Activated CD4-positive, CD25-positive, alpha-beta regulatory T cell (primary cell): ENCODE measurements around the gene MKRN1.
A peak's percentile ranks its signal among the peaks of the same experiment; 100 is the strongest.
"Not testable (repeated sequence)": the region's sequence is repeated elsewhere in the genome, so short reads cannot be mapped to it uniquely, and the experiment has no call there.

Source experiments
- DNase-seq, 4 experiments: peaks; one replicate each; lab custom pipeline; 2025; lab: John Stamatoyannopoulos, UW

Gene MKRN1

DNA sequence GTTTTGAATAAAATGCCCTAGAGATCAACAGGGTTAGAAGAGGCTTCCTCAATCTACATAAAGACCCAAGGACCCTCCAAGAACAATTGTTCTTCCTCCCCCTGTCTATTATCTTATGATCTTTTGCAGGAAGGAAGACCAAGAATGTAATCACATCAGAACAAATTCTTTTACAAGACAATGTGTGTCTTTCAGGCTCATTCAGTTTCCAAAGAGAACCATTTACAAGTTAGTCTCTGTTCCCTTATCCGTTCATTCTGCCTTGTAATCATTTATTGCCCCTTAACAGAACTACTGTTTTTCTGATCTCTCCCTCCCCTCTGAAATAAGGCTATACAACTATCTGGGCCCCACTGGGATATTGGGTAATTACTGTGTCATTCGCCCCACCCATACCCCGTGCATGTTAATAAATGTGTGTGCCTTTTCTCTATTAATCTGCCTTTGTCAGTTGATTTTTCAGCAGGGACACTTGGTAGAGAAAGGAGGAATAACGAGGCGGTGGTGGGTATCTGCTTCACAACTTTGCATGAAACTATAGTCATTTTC lies 5.7 kb upstream of the MKRN1 start:
- DNase-seq = no peak

DNA sequence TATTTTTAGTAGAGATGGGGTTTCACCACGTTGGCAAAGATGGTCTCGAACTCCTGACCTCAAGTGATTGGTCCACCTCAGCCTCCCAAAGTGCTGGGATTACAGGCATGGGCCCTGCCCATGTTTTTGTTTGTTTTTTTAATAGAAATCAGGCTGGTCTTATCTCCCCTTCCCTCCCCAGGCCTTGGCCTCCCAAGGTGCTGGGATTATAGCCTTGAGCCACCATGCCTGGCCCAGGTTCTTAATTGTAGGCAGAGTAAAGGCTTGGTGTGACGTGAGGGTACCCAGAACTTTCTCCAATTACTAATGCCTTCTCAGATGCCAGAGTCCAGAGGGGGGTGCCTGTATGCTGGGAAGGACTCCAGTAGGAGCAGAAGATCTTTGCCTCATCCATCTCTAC lies 5.2 kb upstream of the MKRN1 start:
- DNase-seq = no peak

DNA sequence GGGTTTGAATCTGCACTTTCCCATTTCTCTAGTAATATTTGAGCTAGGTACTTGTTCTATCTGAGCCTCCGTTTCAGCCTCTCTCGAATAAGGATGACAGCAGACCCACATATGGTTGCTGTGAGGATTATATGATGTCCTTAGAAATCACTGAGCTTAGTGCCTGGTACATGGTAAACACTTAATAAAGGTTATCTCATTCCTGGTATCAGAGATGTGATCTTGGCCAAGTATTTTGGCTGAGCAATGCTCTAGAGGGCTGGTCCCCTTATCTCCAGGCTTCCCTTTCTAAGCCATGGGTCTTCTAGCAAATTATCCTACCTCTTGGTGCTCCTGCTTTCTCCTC lies 407 bp upstream of the MKRN1 start:
- no peak for DNase-seq

DNA sequence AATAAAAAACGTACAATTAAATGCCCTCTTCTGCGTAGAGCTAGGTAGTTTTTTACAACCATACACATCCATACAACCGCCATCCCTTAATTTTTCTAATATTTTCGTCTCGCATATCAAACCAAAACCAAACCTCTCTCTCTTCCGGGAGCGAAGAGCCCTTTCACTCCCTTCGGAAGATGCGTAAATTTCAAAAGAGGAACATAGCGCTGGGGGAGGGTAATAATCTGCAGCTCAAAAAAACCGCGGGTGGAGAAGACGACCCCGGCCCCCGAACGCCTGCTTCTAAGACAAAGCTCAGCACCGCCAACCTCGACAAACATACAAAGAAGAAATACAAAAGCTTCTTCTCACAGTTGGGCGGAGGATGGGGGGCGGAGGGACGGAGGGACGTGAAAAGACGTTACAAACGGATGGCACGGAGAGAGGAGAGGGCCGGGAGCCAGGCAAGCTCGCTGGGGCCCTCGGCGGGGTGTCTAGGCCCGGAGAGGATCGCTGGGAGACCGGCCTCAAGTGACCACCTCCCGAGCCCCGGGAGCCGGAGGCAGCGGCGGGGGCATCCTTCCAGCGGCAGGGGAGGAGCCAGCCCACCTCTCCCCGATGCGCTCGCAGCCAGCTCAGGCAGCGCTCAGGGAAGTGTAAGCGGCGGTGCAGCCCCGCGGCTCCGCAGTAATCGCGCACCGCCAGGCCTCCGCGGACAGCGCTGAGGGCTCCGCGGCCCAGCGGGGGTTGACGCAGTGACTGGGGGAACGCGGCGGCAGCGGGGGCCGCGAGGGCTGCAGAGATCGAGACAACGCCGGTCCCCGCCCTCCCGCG lies 851 bp downstream of the MKRN1 start:
- peak in 3 of 4 experiments; percentile 22 to 44 (median 34) for DNase-seq

DNA sequence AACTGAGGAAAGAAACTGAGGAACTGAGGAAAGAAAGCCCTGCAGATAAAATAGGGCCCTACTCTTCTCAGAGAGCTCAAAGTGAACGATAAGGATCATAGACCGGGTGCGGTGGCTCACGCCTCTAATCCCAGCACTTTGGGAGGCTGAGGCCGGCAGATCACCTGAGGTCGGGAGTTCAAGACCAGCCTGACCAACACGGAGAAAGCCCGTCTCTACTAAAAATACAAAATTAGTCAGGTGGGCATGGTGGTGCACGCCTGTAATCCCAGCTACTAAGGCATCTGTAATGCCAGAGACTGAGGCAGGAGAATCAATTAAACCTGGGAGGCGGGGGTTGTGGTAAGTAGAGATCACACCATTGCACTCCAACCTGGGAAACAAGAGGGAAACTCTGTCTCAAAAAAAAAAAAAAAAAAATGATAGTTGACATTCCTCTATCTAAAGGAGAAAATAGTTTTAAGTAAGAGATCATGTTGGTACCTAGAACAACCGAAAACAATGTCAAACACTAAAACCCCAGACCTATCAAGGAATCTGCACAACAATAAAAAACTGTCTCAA lies 2.5 kb downstream of the MKRN1 start:
- DNase-seq = no peak

DNA sequence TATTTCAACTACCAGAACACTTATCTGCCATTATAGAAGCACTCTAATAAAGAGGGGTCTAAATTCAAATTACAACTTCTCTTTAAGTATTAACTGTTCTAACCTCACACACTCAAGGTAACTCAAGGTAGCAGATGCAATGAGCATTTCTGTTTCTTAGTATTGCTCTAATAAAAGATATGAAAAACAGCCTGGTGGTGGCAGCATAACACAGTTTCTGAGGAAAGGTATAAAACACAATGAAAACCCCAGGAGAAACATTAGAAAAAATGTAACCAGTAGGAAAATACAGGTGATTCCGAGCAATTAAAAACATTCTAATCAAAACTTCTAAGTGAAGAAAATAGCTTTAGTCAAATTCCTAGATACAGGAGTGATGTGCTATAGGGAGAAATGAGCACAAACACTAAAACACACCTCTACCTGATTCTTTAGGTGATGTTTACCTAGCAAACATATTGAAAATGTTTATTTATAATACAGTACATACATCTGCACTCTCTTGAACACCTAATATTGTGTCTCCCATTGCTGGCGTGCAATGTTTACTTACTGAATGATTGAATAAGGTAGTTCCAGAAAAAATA lies 3.5 kb downstream of the MKRN1 start:
- DNase-seq = peak in 3 of 4 experiments; percentile 3 to 13 (median 11)

DNA sequence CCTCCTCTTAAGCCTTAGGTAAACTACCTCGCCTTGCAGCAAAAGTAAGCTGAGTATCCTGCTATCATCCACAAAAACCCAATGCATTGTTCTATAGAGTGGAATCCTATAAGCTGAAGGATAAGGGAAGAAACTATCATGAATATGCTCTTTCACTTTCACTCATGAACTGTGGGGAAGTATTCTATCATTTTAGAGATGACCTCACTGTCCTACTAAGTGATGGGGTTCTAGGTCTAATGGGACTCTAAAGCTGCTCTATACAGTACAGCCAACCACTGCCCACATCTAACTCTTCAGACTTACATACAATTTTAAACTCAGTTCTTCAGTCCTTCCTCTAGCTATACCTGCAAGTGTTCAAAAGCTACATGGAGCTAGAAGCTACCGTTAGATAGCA lies 16.2 kb downstream of the MKRN1 start:
- DNase-seq = no peak

DNA sequence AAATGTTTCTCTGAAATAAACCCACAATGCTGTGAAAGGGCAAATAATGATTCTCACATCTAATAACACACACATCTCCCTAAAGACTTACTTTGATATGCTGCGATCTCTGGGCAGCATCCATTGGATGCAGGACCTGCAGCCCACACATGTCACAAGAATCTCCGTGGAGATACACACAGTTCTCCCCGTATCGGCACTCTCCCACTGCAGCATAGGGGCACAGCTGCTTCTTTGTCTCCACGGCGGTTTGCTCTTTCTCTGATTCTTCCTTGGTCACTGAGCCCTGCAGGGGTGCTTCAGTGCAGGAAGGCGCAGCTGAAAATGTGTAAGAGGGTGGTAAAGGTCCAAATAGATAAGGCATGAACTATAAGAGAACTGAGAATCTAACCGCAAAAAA lies 20.4 kb downstream of the MKRN1 start:
- DNase-seq = no peak

DNA sequence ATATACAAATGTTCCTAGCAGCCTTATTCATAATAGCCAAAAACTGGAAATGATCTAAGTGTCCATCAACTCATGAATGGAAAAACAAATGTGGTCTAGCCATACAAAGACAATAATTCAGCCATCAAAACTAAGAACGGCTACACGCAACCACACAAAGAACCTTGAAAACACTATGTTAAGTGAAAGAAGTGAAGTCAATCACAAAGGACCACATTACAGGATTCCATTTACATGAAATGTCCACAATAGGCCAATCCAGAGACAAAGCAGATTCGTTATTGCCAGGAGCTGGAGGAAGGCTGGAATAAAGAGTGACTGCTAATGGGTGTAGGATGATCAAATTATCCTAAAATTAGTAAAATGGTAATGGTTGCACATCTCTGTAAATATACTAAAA lies 21.1 kb downstream of the MKRN1 start:
- DNase-seq = no peak

DNA sequence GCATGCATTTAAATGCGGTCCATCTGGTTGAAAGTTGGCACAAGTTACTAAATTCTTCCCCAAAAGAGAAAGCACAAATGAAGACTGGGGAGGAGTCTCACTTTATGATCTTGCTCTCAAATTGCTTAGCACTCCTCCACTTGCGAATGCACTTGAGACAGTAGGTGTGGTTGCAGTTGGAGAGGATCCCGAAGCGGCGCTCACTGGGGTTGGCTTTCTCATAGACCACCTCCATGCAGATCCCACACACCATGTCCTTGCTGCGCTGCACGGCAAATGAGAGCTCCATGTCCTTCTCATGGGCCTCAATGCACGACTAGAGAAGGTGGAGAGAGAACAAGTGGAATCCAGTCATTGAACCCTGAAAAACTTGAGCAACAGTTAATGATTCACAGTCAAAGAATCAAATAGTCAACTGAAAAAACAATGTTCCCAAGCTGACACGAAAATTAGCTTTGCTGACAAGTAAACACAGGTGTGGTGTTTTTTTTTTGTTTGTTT lies 22.7 kb downstream of the MKRN1 start:
- no peak for DNase-seq

DNA sequence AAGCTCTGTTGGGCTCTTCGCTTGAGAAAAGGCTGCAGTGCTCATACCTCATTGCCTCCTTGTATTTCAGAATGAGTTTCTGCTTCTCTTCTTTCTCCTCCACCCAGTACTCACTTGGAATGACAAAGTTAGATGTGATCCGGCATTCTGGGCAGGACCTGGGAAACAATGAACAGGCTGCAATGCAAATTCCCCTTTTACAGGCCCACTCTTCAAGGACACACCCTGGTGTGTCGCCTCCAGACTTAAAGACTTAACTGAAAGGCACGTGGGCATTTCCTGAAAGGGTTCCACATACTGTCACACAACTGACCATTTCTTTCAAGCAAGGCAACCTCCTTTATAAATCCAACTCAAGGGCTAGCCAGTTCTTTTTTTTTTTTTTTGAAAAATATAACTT lies 23.6 kb downstream of the MKRN1 start:
- DNase-seq = no peak

DNA sequence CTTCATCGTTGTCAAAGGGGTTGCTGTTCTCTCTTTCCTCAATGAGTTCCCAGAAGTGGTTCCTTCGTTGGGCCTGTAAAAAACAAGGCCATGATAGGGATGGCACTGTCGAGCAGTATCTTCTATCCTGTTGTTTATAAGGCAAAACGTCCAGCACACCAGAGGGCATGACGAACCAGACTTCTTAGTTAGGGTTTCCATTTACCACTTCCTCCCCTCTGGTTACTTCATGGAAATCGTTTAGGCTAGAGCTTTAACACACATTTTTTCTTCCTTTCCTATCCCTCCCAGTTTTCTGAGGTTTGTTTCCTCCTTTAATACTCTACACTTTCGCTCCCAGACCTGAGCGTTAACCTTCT lies 24.7 kb downstream of the MKRN1 start:
- no peak for DNase-seq

DNA sequence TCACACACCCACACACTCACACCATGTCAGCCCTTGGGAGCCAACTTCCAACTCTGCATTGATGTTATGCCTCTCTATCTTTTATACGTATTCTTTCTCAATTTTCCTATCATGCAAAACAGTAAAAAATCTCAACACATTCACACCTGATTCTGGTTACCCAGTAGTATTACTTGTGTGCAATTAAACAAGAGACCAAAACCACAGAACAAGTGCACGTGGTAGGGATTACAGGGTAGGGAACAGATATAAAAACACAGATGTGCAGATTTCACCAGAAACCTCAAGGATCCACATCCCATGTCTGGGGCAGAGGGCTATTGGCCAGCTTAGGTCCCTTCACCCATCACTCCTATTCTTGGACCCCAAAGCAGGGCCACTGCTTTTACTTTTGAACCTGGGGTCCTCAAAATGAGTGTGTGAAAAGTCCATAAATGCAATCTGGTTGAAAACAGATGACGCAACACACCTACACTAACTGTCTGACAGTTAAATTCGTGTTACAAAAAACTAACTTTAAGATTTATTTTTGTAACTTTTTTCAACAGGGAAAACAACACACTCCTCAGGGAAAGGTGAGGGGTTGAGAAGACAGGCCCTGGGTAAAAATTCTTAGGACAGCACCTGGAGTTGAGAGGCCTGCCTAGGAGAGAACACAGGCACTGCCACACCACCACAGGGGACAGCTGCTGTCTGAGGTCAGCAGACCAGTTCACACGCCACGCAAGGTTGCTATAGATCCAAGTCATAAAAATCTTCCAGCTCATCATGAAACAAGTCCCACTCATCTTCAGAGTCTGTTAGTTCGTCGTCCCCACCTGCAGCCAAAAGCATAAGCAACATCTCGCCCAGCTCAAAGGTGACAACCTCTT lies 25.3 kb downstream of the MKRN1 start:
- not testable (repeated sequence) for DNase-seq

DNA sequence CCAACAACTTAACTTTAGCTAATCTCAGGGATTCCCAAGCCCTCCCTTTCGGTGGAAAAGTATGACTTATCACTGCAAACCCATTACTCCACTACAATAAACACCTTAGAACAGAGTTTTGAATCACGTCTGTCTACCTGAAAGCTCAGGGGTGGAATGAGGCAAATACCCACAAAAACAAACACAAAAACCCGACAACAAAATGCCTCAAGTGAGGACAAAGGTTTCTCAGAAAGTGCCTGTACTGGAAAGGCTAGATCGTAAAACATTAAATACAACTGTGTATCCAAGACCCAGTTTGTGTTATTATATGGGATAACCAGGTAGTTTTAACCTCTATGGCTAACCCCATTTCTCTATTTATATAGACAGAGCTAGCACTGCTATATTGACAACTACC lies 26.0 kb downstream of the MKRN1 start:
- no peak for DNase-seq

DNA sequence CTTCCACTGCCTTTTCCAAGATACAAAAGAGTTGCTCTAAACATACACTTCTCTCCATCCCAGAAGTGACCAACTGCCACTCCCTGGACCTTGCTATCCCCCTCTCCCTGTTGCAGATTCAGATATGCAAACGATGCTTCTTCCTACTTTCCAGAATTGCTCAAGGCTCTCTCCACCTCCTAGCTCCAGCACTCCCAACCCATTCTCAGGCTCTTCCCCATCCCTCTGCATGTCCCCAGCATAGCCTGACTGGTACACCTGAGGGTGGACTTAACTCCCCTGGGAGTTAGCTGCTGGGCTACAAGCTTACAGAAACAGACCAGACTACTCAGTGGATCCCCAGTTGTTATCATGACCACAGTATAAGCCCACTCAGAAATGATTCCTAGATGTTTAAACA lies 27.6 kb downstream of the MKRN1 start:
- no peak for DNase-seq

DNA sequence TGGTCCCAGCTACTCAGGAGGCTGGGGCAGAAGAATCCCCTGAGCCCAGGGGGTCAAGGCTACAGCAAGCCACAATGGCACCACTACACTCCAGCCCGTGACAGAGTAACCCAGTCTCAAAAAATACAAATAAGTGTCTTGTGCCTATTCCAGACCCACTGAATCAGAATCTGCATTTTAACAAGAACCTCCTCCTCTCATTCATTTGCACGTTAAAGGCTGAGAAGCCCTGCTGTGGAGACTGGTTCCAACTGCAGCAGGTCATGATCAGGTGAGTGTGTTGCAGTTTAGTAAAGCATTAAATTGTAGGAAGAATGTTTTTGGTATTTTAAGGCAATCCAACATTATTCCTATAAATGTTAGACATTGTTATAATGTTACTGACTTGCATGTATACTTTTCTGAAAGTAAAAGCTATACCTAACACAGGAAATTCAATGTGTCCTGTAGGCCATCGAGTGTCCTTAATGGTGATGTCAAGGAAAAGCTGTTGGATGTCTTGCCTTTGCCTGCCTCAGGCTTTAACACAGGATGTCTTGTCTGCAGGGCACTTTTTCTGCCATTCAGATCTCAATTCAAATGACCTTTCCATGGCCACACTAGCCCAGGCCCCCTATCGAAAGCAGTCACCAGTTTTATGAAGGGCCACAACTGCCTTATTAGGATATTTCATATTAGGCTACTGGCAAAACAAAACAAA lies 30.4 kb downstream of the MKRN1 start:
- no peak for DNase-seq

DNA sequence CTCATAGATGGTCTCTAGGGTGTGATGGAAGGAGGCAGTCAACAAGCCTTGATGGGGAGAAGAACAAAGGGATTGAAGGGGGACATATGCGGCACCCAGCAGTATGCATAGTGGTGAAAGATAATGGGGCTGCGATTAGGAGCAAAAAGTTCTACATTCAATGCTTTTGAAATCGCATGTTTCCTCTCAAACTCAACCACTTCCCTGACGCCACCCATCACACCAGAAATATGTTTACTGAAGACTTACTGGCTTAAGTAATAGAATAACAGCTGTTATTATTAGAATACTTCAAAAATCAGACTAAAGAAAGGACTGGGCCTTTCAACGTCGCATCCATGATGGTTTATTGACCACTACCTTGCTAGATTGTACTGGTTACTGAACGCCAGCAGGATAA lies 31.5 kb downstream of the MKRN1 start:
- DNase-seq = no peak

DNA sequence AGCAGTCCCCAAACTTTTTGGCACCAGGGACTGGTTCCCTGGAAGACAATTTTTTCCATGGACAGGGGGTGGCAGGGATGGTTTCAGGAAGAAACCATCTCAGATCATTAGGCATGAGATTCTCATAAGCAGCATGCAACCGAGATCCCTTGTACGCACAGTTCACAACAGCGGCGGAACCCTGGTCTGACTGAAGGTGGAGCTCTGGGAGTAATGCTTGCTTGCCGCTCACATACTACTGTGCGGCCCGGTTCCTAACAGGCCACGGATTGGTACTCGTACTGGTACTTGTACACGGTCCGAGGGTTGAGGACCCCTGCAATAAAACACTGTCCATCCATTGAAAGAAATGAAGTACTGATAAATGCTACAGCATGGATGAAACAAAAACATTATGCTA lies 32.8 kb downstream of the MKRN1 start:
- no peak for DNase-seq

DNA sequence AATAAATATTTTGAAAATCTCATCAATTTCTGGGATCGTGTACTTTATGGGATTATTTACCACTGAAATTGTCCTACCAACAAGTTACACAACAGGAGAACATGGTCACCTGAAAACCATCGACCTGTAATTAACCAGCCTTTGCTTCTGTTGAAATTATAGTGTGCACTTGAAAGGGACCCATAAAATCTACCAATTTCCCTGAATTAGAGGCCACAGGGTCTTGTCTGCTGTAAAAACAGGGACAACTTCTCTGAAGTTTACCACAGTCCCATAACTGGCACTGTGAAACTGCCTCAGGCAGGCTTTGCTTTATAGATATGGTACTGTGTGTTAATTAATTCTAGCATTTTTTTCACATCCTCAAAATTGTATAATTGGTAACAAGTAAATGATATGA lies 37.8 kb downstream of the MKRN1 start:
- no peak for DNase-seq

DNA sequence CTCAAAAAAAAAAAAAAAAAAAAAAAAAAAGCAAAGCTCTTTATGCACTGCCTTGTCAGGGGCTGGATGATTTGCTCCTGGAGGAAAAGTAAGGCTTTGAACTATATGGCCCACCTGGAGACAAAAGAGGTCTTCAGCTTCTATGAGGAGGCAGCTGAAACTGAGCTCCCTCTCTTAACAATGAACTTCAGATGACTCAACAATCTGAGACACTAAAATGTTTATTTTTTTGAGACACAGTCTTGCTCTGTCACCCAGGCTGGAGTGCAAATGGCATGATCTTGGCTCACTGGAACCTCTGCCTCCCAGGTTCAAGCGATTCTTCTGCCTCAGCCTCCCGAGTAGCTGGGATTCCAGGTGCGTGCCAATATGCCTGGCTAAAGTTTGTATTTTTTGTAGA lies 38.7 kb downstream of the MKRN1 start:
- no peak for DNase-seq

DNA sequence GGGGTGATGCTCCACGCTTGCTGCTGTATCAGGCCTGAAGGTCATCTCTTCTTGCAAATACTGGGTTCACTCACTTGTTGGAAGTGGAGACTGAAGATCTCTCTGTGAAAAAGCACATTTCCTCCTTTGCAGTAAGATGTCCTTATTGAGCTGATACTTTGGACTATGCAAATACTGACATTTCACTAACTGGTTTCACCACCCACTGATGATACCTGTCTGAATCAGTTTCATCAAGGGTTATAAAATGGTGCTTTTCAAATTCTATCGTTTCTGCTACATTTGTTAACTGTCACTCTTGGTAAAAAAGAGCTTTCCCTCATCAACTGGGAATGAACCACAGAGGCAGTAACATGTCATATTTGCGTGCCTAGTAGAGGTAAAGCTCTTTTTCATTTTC lies 39.9 kb downstream of the MKRN1 start:
- DNase-seq = no peak
